Esophagus squamous epithelium (tissue), 4 donors: ENCODE data around the gene SLC9B2.

ENCODE experiments used
- CTCF ChIP-seq, 6 experiments: fragments of 450-650 bp in 4 of 6; fragments of 200-600 bp in 2 of 6; sonication (generic) in 2 of 6; IDR thresholded peaks; one replicate each; pipeline ENCODE4 v1.5.1; 2016 to 2019; ENCODE audit warnings: antibody characterized with exemption in 6 of 6, mild to moderate bottlenecking in 4 of 6, moderate library complexity in 4 of 6
- POLR2A ChIP-seq, 4 donors: fragments of 450-650 bp; IDR thresholded peaks; one replicate each; pipeline ENCODE4 v1.6.1; 2017; ENCODE audit warnings: antibody characterized with exemption in 4 of 4, mild to moderate bottlenecking in 4 of 4, moderate library complexity in 3 of 4

- TF ChIP-seq POLR2A (IDR thresholded peaks at IDR 0.05) = no peak
- TF ChIP-seq CTCF (IDR thresholded peaks at IDR 0.05) = no peak
These were observed 20.6 kb upstream of the SLC9B2 start for GRCh38 chr4:103097112-103097511.
